ENCODE measurements around the gene PRCP. TPM values are rescaled to one million over a fixed set of nuclear protein-coding genes. Genes with fewer than 3 reads are reported as not detected.

Gene PRCP
- total and polyA plus RNA-seq, 4 donors, result 25.4 to 126 (median 46.6) TPM

DNA sequence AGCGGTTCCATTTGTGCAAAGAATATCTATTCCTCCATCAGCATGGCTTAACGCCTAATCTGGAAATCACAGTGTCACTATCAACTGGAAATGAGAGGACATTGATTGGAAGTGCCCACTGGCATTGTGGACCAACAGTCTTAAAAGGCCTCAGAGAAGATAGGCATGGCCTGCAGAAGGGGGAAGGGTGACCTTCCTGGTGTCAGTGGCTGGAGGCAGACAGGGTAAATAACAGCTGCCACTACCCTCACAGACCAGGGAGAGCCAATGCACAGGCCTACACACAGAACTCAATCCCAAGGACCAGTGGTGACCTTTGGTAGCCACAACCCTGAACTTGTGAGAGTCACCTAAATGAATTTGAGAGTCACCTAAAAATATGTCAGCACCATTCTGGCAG is 37.3 kb upstream of the PRCP start:
- no peak overlapping the region for H3K9ac ChIP-seq (ENCODE audit: insufficient read depth in 1 of 2, low read length in 2 of 2)
- ATAC-seq (ENCODE audit: insufficient read depth, low FRiP score), result no peak
- H3K4me3 ChIP-seq, result no peak overlapping the region
- H3K4me1 ChIP-seq (ENCODE audit: control insufficient read depth in 5 of 5, insufficient read depth in 5 of 5, low read length in 5 of 5), result no peaks in the 10 kb centered on the region
- no peaks in the 10 kb centered on the region for H3K36me3 ChIP-seq (ENCODE audit: control insufficient read depth in 4 of 4, insufficient read depth in 4 of 4, low read length in 4 of 4)
- no peak overlapping the region for H3K27ac ChIP-seq (ENCODE audit: low read depth in 1 of 2, low read length in 1 of 2)
- H3K27me3 ChIP-seq (ENCODE audit: control insufficient read depth in 3 of 3, insufficient read depth in 3 of 3, low read length in 2 of 3), result no peaks in the 10 kb centered on the region
- peaks cover 0 to 2% (median 0%) of the 10 kb centered on the region in 4 donors for H3K9me3 ChIP-seq (ENCODE audit: control insufficient read depth in 4 of 4, insufficient read depth in 3 of 4, low read length in 3 of 4)
- DNase-seq, result no peak
- WGBS, 2 donors, result 97 to 100% methylated on average over 2 of the region's 2 CpGs
- TF ChIP-seq CTCF (IDR thresholded peaks at IDR 0.05; ENCODE audit: control extremely low read depth, extremely low read depth), result no peak

DNA sequence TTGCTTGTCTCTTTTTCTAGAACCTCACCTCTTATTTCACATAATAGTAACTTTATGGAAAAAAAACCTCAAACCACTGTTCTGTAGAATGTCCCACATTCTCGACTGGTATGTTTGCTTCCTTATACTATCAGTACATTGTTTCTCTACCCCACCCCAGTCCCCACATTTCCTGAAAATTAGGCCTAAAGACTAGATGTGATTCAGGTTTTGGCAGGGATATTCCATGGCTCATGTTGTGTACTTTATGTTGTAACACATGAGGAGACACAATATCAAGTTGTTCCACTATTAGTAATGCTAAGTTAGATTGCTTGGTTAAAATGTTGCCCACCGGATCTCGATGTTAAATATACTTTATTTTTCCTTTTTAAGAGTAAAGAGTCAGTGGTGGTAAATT is 36.0 kb upstream of the PRCP start:
- Histone ChIP-seq H3K4me3 (no peak overlapping the region), H3K9me3 (ENCODE audit: control insufficient read depth in 4 of 4, insufficient read depth in 3 of 4, low read length in 3 of 4) (no peaks in the 10 kb centered on the region), H3K27ac (ENCODE audit: low read depth in 1 of 2, low read length in 1 of 2) (no peak overlapping the region), H3K27me3 (ENCODE audit: control insufficient read depth in 3 of 3, insufficient read depth in 3 of 3, low read length in 2 of 3) (no peaks in the 10 kb centered on the region), H3K4me1 (ENCODE audit: control insufficient read depth in 5 of 5, insufficient read depth in 5 of 5, low read length in 5 of 5) (no peaks in the 10 kb centered on the region), H3K36me3 (ENCODE audit: control insufficient read depth in 4 of 4, insufficient read depth in 4 of 4, low read length in 4 of 4) (no peaks in the 10 kb centered on the region), H3K9ac (ENCODE audit: insufficient read depth in 1 of 2, low read length in 2 of 2) (no peak overlapping the region)
- TF ChIP-seq CTCF (IDR thresholded peaks at IDR 0.05; ENCODE audit: control extremely low read depth, extremely low read depth), result no peak
- DNase-seq (no peak), ATAC-seq (ENCODE audit: insufficient read depth, low FRiP score) (no peak)
- 89 to 90% methylated on average over 3 of the region's 3 CpGs for WGBS, 2 donors

DNA sequence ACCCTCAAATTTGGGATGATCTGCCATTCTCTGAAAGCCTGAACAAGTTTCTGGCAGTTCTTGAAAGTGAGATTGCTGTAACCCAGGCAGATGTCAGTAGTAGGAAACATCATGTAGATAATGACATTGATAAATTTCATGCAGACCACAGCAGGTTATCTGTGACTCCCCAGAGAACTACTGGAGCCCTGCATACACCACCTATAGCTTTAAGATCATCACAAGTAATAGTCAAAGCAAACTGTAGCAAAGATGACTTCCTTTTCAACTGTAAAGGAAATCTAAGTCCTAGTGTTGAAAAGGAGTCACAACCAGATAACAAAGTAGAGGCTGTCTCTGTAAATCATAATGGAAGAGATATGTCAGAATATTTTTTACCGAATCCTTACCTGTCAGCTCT is 32.3 kb upstream of the PRCP start:
- ATAC-seq (ENCODE audit: insufficient read depth, low FRiP score) (no peak), DNase-seq (no peak)
- no peak for TF ChIP-seq CTCF (IDR thresholded peaks at IDR 0.05; ENCODE audit: control extremely low read depth, extremely low read depth)
- Histone ChIP-seq H3K27me3 (ENCODE audit: control insufficient read depth in 3 of 3, insufficient read depth in 3 of 3, low read length in 2 of 3) (no peaks in the 10 kb centered on the region), H3K4me1 (ENCODE audit: control insufficient read depth in 5 of 5, insufficient read depth in 5 of 5, low read length in 5 of 5) (no peaks in the 10 kb centered on the region), H3K4me3 (no peak overlapping the region), H3K9ac (ENCODE audit: insufficient read depth in 1 of 2, low read length in 2 of 2) (no peak overlapping the region), H3K27ac (ENCODE audit: low read depth in 1 of 2, low read length in 1 of 2) (no peak overlapping the region), H3K9me3 (ENCODE audit: control insufficient read depth in 4 of 4, insufficient read depth in 3 of 4, low read length in 3 of 4) (no peaks in the 10 kb centered on the region), H3K36me3 (ENCODE audit: control insufficient read depth in 4 of 4, insufficient read depth in 4 of 4, low read length in 4 of 4) (no peaks in the 10 kb centered on the region)
- WGBS, 2 donors, result 85 to 93% methylated on average over 1 of the region's 1 CpG

GRCh38 chr11:82930734-82931133 is 30.5 kb upstream of the PRCP start:
- no peaks in the 10 kb centered on the region for H3K4me1 ChIP-seq (ENCODE audit: control insufficient read depth in 5 of 5, insufficient read depth in 5 of 5, low read length in 5 of 5)
- WGBS, 2 donors, result 84% methylated on average over 2 of the region's 2 CpGs
- TF ChIP-seq CTCF (IDR thresholded peaks at IDR 0.05; ENCODE audit: control extremely low read depth, extremely low read depth), result no peak
- H3K36me3 ChIP-seq (ENCODE audit: control insufficient read depth in 4 of 4, insufficient read depth in 4 of 4, low read length in 4 of 4), result no peaks in the 10 kb centered on the region
- no peak overlapping the region for H3K4me3 ChIP-seq
- H3K27me3 ChIP-seq (ENCODE audit: control insufficient read depth in 3 of 3, insufficient read depth in 3 of 3, low read length in 2 of 3), result no peaks in the 10 kb centered on the region
- H3K9ac ChIP-seq (ENCODE audit: insufficient read depth in 1 of 2, low read length in 2 of 2), result no peak overlapping the region
- DNase-seq (no peak), ATAC-seq (ENCODE audit: insufficient read depth, low FRiP score) (no peak)
- H3K9me3 ChIP-seq (ENCODE audit: control insufficient read depth in 4 of 4, insufficient read depth in 3 of 4, low read length in 3 of 4), result no peaks in the 10 kb centered on the region
- no peak overlapping the region for H3K27ac ChIP-seq (ENCODE audit: low read depth in 1 of 2, low read length in 1 of 2)

Measured in lung (tissue), 12 donors.